HG03060 (cell line): ENCODE data around the gene RBM44.
"Not testable (repeated sequence)": the region's sequence is repeated elsewhere in the genome, so short reads cannot be mapped to it uniquely, and the experiment has no call there.

Source experiments
- ATAC-seq: cut with Tn5 transposase; IDR thresholded peaks from one replicate; pipeline ENCODE4 v1.9.1; 2021; ENCODE audit warnings: low read depth, moderate number of reproducible peaks; ENCODE audit not compliant: unreplicated experiment

RBM44 gene

GRCh38 chr2:237854295-237854694, 55.7 kb downstream of the RBM44 start:
- no peak for ATAC-seq

GRCh38 chr2:237857791-237858190, 59.2 kb downstream of the RBM44 start:
- no peak for ATAC-seq

DNA sequence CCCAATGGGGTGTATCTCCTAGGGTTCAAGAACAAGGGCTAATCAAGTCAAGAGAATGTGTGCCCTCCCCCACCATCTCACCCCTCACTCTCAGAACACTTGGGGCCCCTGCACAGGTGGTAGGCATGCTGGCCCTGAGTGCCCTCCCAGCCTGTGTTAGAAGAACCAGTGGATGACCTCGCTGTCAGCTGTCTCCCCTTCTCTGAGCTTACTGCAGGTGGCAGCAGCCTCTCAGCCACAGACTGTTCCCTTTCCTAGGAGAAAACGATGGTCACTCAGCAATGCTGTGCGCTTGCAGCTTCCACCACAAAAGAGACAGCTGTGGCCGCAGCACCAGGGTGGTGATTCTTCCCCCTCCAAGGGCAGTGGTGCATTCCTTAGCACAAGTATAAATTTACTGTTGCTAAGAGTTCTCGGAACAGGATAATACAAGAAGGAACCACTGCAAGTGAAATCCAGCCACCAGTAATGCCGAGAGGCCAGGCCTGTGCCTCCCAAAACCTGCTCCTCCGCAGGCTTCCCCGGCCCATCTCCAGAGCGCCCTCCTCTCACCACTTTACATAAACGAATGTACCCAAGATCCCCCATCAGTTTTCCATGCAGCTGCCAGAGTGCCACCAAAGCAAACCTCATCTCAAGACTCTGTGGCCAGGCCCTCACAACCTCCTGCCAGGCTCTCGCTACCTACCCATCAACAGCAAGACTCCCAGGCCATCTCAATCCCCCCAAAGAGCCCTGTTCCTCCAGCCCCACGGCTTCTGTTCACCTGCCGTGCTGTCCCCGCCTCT, 59.9 kb downstream of the RBM44 start:
- no peak for ATAC-seq

- ATAC-seq, result no peak
These were observed 60.5 kb downstream of the RBM44 start for GRCh38 chr2:237859082-237859433.

GRCh38 chr2:237859533-237860272, 61.1 kb downstream of the RBM44 start, which contains the start of gene RAMP1:
Gene RAMP1 (plus strand): TSS chr2:237859623. CDS start chr2:237859676, 53 bp downstream.
- ATAC-seq, result no peak

DNA sequence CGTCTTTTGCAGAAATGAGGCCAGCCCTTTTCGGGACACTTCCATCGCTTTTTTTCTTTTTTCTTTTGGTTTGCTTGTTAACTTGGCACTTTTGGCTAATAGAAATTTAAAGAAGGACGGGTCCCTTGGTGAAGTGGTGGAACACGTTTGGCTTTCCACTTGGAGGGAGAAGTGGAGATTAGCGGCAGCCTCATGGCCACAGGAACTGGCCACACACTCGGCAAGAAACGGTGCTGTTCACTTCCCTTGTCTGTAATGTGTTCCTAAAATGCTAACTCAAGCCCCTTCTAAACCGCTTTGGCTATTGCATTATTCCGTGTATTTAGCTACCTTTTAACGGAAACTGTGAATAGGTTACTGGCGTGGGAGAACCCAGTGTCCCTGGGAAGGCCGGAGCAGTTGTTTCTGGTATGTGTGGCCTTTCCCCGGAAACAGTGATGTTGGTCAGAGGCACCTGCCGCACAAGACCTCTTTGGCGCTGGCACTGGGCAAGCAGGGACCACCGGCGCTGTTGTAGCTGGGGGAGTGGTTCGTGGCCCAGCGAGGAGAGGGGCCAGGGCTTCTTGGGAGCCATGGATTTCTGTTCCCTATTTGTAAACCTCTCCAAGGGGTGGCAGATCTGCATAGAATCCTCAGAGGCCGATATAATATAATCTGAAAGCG, 61.8 kb downstream of the RBM44 start:
- no peak for ATAC-seq

GRCh38 chr2:237861875-237862527, 63.4 kb downstream of the RBM44 start:
- no peak for ATAC-seq

- ATAC-seq, result no peak
These were observed 63.9 kb downstream of the RBM44 start for GRCh38 chr2:237862528-237862895.

GRCh38 chr2:237863102-237863511, 64.5 kb downstream of the RBM44 start:
- ATAC-seq, result no peak

GRCh38 chr2:237863689-237864443, 65.3 kb downstream of the RBM44 start:
- ATAC-seq, result no peak

- ATAC-seq, result no peak
These were observed 65.9 kb downstream of the RBM44 start for GRCh38 chr2:237864444-237864931.

- no peak for ATAC-seq
These were observed 66.5 kb downstream of the RBM44 start for GRCh38 chr2:237864940-237865622.

- ATAC-seq, result no peak
These were observed 67.1 kb downstream of the RBM44 start for GRCh38 chr2:237865623-237866041.

- ATAC-seq, result no peak
These were observed 67.6 kb downstream of the RBM44 start for GRCh38 chr2:237866101-237866621.

- no peak for ATAC-seq
These were observed 68.9 kb downstream of the RBM44 start for GRCh38 chr2:237867465-237867864.

DNA sequence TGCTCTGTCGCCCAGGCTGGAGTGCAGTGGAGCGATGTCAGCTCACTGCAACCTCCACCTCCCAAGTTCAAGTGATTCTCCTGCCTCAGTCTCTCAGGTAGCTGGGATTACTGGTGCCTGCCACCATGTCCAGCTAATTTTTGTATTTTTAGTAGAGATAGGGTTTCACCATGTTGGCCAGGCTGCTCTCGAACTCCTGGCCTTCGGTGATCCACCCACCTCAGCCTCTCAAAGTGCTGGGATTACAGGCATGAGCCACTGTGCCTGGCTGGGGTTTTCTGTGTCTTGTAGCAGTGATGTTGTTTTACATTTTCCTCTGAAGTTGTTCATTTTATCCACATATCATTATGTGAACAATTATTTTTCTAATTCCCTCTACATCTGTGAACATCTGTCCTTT, 69.5 kb downstream of the RBM44 start:
- not testable (repeated sequence) for ATAC-seq

- ATAC-seq, result no peak
These were observed 70.2 kb downstream of the RBM44 start for GRCh38 chr2:237868631-237869342.

GRCh38 chr2:237869343-237870102, 70.9 kb downstream of the RBM44 start:
- no peak for ATAC-seq
